CD4-positive, alpha-beta T cell treated with Interleukin-1 beta for 1 hour (primary cell): ENCODE data around the gene HOATZ.

Experiments used
- DNase-seq, 2 donors: peaks; one replicate each; pipeline ENCODE4 v3.0.0-alpha.2; 2020 to 2022

Gene HOATZ

DNA sequence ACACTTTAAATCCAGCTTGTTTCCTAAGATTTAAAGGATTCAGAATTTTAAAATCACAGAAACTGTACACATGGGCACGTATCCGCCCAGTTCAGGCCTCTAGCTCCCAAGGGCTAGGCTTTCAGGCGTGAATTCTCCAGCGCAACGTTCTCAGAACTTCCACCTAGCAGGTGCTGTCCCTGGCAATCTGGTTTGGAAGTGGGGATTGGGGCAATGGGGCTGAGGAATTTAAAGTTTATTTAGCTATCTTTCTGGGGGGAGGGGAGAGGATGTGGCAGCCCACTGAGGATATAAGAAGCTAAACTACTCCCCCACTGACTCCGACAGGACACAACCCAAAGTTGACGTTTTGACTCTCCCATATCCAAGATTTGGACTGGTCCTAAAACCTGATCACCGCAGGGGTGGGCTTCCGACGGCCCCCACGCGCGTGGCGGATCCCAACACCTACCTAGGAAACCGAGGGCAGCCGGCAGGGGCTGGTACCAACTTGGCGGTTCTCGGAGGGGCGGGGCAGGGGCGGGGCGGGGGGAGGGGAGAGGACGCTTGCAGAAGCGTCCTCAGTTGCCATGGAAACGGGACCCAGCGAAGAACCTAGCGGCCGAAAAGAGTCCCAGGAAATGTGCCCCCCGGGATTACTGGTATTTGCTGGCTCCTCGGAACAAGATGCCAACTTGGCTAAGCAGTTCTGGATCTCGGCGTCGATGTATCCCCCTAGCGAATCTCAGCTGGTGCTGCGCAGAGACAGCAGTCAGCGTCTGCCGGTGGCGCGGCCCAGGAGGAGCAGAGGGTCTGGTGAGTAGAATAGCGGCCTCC is at the start of gene HOATZ:
Gene HOATZ (plus strand): TSS at position 563 of the 816 bp plus-strand sequence. CDS start 7 bp downstream, at position 570.
- peak in 1 of 2 donors; percentile 4 for DNase-seq

DNA sequence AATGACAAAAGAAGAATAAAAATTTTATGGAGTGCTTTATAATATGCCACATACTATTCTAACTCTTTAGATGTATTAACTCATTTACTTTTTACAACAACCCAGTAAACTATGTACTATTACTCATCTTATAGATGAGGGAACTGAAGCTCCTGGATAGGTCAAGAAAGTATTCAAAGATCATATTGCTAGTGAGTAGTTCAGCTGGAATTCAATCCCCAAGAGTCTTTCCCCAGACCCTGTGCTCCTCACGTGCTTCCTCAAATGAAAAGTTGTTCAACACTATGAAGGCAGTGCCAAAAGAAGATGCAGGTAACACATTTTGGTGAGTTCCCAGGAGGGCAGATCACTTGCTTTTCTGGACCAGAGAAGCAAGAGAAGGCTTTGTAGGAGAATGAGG is 49.2 kb upstream of the HOATZ start:
- no peak for DNase-seq

DNA sequence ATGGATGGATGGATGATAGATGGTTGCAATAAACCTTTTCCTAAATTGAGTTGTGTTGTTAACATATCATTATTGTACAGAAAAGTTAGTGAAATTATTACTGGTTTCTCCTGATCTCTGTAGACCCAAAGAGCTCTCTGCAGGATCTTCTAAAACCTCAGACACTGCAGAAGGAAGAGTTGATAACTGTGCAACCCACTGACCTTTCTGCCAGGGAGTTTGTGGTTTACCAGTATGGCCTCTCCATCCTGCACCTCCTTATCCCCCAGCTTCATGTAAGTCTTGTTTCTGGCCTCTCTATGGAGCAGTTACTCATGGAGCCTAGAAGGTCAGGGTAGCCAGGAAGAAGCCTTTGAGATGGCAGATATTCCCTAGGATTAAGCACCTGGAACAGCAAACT is 48.0 kb upstream of the HOATZ start:
- DNase-seq, result no peak

DNA sequence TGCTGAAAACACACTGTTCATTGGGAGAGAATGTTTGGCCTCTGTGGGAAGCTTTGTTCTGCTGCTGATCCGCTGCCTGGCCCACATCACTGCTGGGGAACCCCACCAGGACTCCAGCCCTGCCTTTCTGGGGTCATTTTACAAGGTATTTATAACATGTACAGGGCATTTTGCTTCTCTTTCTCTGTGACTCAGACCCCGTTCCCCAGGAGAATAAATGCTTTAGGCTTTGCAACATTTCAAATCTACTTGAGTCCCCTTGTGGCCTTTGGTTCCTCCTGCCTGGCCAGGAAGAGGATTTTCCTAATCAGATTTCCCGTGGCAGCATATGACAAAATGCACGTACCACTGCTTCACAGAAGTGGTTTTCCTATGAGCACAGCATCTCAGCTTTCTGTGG is 45.4 kb upstream of the HOATZ start:
- no peak for DNase-seq

DNA sequence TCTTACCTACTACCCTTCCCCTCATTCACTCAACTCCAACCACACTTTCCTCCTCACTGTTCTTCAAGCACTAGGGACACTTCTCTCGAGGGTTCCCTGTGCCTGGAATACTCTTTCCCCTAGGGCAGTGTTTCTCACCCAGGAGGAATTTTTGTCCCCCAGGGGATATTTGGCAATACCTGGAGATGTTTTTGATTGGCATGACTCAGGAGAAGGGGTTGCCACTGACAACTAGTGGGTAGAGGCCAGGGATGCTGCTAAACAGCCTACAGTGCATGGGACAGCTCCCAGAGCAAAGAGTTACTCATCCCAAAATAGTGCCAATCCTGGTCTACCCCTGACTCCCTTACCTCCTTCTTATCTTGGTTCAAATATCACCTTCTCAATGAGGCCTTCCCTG is 42.4 kb upstream of the HOATZ start:
- no peak for DNase-seq

DNA sequence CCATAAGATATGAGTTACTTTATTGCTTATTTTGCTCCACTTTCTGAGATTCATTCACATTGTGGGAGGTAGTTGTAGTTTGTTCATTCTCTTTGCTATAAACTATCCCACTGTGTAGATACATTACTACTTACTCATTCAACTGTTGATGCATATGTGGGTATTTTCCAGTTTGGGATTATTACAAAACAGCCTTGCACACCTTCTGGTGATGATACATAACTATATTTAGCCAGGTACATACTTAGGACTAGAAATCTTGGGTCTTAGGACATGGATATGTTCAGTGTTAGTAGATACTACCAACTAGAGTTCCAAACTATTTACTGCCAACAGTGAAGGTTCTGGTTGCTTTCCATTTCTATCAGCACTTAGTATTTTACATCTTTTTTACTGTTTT is 40.1 kb upstream of the HOATZ start:
- no peak for DNase-seq

DNA sequence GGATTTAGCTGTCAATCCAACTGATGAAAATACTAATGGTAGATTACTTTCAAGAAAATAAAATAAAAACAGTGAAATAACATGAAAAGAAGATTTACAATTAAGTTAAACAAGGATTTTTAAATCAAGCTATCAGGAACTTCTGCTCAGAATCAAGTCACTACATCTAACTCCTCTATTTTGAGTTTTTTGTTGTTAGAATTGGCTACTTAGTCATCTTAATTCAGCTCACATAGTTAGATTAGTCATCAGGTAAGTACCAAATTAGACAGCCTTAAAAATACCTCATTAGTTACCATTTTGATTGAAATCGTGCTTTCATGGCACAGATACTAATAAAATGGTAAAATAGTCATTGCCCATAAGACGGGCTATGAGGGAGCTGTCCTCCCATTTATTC is 38.2 kb upstream of the HOATZ start:
- no peak for DNase-seq

DNA sequence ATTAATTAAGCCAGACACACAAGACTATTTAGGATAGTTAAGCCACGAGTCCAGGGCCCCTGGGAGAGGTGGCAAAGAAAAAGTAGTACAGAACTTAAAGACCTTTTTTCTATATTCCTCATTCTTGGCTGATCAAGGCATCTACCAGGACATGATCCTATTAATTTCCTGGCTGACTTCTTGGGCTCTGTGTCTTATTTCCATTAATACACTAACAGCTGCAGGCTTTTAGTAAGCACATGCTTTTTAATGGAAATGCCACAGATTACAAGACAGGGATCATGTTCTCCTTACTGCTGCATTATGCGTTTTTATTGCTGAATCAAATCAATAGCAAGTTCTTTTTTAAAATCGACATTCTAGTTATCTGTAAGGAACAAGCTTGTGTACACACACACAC is 37.6 kb upstream of the HOATZ start:
- DNase-seq, result no peak

DNA sequence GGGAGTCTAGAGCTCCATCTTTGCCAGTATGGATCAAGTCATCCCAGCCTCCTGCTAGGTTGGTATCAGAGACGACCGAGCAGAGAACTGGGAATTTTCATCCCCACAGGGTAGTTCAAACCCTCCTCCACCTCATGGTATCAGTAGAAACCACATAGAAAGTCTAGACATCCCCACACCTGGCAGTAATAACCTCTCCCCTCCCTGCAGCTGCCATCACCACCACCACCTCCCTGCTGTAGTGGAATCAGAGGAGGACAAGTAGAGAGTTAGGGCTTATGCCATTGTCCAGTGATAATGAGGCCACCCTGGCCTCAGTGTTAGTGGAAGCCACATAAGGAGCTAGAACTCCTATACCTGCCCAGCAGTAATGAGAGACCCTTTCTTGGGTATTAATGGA is 36.7 kb upstream of the HOATZ start:
- no peak for DNase-seq

DNA sequence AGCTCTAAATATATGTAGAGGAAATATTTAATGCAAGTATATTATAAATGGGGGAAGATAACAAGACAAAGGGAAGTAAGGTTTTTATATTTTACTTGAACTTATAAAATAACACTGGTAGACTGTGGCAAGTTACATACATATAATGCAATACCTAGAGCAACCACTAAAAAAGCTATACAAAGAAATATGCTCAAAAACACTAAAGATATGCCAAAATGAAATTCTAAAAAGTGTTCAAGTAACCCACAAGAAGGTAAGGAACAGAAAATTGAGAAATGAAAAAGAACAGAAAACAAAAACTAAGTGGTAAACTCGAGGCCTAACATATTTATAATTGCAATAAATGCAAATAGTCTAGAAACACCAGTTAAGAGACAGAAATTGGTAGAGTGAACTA is 34.9 kb upstream of the HOATZ start:
- no peak for DNase-seq

DNA sequence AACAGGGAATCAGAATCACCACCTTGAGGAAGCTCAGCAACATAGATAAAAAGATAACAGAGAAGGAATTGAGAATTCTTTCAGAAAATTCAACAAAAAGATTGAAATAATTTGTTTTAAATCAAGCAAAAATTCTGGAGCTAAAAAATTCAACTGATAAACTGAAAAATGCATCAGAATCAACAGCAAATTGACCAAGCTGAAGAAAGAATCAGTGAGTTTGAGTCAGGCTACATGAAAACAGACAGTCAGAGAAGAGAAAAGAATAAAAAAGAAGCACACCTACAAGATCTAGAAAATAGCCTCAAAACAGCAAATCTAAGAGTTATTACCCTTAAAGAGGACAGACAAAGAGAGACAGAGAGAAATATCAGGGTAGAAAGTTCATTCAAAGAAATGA is 31.1 kb upstream of the HOATZ start:
- DNase-seq, result no peak

DNA sequence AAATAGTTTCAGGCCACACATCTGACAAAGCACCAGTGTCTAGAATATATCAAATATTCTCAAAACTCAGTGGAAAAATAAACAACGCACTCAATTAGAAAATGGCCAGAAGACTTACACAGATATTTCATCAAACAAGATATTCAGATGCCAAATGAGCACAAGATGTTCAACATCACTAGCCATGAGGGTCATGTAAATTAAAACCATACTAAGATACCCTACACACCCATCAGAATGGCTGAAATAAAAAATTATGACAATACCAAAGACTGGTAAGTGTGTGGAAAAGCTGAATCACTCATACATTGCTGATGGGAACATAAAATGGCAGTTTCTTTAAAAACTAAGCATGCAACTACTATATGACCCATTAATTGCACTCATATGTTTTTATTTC is 24.1 kb upstream of the HOATZ start:
- DNase-seq, result no peak

DNA sequence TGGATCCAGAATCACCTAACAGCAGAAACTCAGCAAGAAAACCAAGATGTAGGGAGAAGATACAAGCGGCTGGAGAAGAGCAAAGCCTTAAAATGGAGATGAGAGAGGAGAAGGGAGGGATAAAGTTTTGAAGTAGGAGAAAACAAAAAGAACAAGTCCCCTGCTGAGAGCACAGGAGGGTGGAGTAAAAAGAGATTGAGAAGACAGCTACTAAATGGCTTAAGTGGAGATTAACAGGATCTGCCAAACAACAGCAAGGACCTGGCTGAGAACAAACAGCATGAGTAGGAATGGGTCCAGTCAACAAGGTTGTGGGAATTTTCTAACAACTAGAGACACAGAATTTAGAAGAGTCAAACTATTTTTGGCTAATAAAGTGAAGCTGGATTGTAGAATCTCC is 20.5 kb upstream of the HOATZ start:
- DNase-seq, result no peak

DNA sequence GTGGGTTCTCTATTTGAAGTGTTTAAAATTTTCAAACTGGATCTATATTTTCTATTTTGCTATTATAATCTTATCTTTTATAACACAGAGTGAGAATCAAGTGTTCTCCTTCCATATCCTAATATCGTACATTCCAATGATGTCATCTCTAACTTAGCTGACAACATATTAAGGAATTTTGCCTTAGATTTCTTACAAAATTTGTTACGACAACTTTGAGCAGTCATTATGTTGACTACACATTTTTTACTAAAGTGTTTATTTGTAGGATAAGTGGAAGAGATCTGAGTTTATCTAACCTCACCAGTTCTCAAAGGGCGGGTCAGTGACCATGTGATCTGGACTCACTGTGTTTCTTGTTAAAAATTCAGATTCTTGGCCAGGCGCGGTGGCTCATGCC is 15.1 kb upstream of the HOATZ start:
- DNase-seq, result no peak

DNA sequence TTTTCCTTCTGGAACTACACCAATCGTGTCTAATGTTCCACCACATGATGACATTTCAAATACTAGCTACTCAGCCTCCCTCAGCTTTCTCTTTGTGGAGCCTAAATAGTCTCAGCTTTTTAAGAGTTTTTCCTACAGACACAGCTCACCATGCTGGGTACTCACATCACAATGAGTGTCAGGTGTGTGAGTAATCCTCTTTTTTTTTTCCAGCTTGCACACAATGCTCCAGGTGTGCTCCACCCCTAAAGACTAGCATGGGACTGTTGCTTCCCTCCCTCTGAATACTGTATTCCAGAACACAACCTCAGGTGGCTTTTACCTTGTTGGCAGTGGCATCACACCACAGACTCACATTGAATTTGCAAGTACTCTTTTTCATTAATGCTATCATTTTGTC is 14.1 kb upstream of the HOATZ start:
- DNase-seq, result no peak

DNA sequence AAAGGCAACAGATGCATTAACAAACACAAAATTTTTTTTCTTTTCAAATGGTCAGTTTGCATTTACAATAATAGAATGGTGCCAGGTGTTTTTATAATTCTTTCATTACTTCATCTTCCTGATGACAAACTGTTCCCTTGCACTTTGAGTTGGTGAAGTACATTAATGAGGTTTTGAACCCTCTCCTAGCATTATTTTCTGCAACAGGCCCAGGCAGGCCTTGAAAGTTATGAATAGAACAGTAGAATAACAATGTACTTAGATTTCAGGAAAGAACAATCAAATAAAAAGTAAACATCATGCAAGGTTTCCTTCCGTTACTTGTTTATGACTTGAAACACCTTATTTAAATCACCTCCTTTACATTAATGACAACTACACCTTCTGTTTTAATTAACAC is 12.0 kb upstream of the HOATZ start:
- no peak for DNase-seq

DNA sequence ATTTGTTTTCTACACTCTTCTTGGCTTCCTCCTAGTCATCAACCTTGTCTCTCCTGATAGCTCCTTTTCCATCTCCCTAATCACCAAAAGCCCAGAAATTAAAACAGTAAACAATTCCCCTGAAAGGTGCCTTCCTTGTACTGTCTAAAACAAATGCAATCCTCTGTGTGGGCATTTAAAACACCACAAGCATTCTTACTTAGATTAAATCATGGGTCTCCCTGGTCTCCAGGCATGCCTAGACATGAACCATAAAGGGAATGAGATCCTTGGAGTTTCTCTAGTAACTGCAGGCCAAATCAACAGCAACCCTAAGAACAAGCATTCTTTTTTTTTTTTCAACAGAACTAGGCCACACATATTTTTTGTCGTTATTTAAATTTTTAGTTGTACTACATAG is 4.3 kb upstream of the HOATZ start:
- DNase-seq, result no peak

DNA sequence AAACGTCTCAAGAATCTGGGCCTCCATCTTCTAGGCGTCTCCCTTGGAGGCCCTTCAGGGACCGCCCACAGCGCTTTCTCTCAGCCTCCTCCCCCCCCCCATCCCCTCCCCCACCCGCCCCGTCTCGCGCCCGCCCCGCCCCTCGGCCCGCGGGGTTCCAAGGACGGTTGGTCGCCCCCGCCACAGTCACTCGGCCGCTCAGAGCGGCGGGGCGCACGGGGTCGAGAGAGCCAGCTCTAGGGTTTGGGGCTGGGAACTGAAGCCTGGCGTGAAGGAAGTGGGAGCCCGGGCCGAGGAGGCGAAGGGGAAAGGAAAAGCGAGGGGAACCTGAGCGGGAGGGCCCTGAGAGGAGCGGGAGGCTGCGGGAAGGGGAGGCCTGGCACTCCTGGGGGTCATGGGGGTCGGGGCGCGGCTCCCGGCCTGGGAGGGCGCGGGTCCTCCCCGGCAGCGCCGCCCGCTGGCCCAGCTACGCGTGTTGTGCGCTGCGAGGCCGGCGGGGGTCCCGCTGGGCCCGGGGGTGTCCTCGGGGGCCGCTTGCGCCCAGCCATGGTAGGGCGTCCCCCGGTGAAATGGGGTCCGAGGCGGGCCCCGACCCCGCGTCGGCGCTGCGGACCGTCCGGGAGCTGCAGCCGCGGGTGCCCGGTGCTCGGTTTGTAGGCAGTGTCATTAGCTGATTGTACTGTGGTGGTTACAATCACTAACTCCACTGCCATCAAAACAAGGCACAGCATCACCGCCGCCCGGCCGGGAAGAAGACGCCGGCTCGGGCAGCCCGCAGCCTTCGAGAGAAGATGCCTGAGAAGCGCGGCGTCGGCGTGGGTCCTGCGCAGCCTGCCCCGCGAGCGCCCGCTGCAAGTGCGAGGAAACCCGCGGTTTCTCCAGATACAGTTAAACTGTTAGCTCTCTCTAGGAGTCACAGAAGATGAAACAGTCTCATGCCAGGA is 2.0 kb upstream of the HOATZ start, which contains the start of gene BTG4:
Gene BTG4 (minus strand): TSS at position 91 of the 944 bp plus-strand sequence. CDS start 13,610 bp downstream, outside the sequence.
- peak in 1 of 2 donors; percentile 1 for DNase-seq

DNA sequence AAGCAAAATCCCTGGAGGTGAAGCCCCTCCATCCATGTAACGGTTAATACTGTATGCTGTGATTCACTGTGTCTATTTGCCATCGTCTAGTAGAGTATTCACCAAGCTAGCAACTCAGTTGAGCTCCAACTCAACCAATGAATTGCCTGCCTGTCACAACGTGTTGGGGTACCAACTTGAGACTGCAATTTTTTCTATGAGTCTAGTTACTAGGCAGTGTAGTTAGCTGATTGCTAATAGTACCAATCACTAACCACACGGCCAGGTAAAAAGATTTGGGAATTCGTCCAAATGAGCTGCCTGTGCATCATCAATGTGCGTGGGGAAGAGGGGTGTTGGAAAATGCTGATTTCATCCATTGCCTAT is 1.4 kb upstream of the HOATZ start:
- DNase-seq, result no peak

DNA sequence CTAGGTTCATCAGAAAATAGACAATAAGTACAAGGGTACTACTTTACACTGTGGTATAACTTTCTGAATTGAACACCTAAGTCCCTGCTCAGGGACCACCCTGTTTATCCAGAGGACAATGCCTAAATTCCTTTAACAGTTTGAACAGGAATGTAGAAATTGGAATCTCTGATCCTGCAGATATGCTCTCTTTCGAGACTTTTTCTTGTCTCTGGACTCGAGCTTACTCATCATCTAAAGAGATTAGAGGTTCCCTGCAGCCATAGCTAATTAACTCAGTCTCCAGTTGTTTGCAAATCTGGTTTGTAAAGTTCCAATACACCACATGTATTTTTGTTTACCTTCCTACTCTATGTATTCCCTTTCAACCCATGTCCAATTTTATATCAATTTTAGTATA is 1.0 kb downstream of the HOATZ start:
- no peak for DNase-seq

DNA sequence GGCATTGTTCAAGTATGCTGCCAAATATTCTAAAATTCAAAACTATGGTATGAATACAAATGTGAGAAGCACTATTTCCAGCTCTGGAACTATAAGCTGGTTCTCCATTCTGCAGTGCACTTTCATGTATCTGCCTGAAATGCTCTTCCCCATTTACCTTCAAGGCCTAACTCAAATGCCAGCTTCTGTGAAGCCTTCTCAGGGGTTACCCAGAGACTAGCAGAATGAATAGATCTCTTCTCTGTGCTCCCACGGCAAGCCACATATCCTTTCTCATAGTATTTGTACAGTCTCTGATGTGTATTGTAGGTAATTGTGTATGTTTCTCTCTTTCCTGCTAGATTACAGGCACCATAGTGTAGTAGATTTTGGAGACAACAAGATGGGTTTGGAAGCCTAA is 4.1 kb downstream of the HOATZ start:
- DNase-seq, result no peak

DNA sequence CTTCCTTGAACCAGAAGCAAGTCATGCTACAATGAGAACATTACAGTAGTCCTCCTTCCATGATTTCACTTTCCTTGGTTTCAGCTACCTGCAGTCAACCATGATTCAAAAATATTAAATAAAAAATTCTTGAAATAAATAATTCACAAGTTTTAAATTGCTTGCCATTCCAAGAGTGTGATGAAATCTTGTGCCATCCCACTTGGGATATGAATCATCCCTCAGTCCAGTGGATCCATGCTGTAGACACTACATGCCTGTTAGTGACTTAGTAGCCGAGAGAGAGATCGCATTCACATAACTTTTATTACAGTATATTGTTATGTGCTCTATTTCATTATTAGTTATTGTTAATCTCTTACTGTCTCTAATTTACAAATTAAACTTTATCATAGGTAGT is 6.0 kb downstream of the HOATZ start:
- no peak for DNase-seq

DNA sequence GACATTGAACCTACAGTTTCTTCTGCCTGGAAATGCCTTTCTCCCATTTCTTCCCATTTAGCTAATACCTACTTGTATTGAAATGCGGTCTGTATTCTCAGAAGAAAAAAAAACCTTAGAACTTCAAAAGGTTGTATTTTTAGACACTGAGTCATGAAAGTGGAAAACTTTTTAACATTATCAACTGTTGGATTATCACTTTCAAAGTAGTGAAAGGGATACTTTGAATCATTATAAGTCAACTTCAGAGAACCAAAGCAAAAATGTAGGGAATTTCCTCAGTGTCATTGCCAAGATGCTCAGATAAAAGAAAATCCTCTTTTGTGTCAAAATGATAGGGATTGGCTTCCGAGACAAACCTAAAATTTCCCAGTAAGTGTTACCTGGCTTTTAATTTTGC is 6.6 kb downstream of the HOATZ start:
- DNase-seq, result no peak

DNA sequence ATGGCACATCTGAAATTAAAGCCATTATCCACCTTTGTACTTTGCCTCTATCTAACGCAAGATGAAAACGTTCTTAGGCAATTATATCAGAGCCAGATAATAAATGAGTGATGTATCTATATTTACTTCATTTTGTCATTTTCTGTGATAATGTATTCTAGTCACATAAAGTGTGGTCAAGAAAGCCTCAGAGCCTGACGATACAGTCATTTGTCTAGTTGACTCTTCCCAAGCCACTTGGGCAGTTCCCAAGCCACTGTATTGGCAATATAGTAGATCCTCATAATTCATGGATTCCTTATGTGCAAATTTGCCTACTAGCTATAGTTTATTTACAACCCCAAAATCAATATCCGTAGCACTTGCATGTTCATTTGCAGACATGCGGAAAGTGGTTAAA is 7.8 kb downstream of the HOATZ start:
- DNase-seq, result no peak
